GM19372 (cell line): Measurements from ENCODE around the gene UROC1.

Experiments
- ATAC-seq: cut with Tn5 transposase; IDR thresholded peaks from one replicate; pipeline ENCODE4 v1.9.1; 2021; ENCODE audit warnings: mild to moderate bottlenecking, low read depth, moderate library complexity; ENCODE audit not compliant: unreplicated experiment

UROC1 gene

DNA sequence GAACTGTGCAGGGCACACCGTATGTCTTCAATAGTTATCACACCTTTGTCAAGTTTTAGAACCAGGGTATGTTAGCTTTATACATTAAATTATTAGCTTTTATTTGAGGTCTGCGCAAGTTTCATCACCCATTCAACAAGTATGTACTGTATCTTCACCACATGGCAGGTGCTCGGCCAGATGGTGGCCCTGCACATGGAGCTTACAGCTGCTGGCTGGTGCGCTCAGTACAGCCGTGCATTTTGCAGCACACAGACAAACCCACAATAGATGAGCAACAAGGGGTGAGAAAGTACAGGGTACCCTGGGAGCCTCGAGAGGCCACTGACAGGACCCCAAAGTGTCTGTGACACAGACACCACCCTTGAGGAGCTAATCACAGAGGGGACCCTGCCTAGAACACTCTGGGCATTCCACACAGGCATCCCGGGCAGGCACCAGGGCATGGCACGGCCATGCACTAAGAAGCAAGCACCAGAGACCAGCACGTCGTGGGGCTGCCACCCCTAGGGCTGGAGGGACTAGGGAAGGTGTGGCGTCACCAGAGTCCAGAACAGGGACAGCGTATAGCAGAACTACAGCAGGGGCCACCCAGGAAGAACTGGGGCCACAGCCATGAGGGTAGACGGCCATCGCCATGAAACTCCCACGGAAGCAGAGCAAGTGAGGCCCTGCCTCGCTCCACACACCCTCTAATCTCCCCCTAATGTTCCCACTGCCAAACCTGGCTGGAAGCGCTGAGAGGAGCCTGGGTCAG is 69.3 kb downstream of the UROC1 start:
- no peak for ATAC-seq

DNA sequence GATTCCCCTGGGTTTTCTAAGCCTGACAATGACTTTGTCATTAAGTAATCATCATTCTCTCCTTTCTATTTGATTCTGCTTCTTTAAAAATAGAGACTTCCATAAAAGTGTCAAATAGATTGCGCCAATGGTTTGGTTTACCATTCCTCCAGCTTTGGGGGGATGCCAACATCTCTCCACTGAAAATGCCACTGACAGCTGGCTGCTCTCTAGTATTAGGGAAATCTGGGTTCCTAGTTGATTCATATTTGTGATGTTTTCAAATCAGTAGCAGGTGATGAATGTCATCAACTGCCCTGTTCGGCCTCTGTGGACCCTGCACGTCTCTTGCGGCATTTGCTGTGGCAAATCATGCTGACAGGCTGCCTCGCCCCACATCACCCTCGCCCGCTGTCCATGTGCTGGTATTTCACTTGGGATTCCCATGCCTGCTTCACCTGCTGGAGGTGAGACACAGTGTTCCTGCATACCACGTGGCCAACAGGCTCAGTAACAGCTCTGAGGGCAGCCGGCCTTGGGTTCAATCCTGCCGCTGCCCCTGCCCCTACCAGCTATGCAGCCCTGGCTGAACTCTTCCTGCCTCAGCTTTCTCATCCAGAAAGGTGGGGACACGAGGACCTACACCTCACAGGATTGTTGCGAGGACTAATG is 70.0 kb downstream of the UROC1 start:
- no peak for ATAC-seq

DNA sequence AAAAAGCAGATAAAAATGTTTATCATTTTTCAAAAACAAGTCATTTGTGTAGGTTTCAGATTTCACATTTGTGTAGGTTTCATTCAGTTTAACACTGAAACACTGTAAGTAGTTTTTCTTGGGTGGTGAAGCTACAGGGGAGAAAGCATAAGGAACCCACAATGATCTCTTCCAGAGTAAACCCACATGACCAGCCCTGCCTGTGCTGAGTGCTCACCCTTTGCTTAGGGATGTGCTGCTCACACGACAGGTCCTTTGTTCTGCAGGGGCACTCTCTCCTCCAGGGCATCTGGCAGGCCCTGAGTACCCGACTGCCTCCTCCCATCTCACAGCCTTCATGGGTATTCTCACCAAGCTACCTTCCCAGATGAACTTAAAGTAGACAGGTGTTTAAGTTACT is 70.8 kb downstream of the UROC1 start:
- no peak for ATAC-seq

DNA sequence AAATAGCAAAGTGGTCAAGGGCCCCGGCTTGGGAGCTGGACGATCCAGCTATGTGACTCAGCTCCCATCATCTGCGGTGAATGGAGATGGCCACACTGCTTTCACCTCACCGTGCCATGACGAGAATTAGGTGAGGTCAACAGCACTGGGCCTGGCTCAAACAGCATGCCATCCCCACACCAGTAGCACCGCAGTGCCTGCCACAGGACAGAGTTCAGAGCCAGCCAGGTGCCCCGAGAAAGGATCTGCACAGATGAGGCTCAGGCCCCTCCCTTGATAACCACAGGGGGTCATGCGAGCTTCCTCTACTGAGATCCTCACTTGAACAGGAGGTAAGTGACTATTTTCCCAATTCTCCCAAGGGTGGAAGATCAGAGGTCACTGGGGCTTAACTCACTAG is 71.3 kb downstream of the UROC1 start:
- ATAC-seq: no peak

DNA sequence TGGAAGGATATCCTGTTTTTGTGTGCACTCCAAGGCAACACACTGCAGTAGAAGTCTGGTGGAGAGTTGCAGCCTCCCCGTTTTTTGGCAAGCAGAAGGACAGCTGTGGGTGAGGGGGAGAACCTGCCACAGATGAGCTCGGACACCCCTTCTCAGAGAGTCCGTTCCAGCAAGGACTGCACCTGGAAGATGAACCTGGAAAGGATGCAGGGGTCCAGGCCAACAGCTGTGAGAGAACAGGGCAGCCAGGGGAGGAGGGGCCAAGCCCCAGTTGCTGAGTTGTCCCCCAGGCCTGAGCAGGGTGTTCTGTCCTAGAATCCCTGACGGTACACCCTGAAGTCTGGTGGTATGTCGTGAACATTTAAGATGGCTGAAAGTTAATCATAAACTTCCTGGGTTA is 72.1 kb downstream of the UROC1 start:
- ATAC-seq: no peak

DNA sequence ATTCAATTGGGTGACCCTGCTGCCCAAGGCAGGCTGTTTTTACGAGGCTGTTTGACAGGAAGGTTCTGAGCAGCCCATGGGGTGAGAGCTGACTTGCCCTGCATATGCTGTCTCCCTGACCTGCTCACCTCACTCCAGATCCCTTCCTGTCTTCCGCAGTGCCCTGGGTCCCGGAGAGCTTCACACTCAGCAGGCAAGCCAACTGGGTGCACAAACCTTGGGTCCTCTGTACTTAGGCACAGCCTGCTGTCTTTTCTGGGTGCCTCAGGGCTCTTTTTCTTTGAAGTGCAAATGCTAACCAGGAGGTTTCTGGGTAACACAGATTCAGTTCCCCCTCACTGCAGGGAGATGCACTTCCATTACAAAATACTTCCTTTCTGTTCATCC is 74.7 kb downstream of the UROC1 start:
- ATAC-seq: no peak

DNA sequence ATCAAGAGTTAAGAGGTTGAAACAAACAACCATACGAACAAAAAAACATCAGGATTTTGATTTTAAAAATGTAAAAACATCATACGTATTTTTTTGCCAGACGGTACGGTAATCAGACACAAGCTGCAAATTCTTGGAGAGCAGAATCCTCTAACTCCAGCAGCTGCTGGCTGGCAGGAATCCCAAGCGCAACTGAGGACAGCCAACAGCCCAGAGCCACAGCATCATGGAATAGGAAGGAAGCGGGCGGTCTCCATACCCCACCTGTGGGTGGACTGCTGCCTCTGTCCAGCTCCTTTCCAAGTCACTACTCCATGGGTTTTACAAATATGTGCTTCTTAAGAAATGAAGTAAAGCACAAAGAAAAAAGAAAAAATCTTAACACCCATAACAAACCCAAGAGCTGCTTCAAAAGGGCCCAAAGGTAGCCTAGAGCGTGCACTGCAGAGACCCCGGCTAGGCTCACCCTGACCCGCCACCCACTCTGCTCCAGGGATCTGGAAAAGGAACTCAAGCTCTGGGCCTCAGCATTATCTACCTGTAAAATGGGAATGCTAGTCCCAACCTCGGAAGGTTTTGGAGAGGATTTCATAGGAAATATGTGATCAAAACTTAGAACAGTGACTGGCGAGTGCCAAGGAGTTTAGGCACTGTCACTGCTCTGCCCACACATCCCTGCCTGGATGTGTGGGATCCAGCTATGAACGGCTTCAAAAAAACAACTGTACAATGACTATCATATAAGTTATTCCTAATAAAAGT is 75.3 kb downstream of the UROC1 start:
- no peak for ATAC-seq

DNA sequence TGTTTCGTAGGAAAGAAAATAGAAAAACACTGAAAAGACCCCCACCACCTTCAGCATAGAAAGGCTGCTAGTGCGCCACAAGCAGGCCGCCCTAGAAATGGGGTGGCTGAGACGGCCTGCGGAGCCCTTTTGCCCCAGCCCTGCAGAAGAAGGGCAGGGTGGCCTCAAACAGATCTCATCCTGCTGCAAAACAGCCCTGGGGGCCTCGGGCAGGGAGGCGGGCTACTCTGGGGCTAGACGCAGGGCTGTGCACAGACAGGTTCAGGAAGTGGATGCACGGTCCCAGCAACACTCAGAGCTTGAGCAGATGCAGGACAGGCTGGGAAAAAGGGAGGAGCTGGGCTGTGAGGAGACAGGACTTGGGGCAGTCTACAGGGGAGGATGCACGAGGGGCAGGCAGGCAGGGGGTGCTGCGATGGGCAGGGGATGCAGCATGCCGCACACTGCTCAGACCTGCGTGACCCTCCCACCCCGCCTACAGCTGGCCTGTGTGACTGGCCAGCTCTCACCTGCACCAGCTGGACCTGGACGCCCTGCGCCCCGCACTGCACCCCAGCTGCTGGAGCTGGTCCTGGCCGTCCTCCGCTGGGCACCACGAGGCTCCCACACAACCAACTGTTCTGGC is 76.2 kb downstream of the UROC1 start:
- no peak for ATAC-seq

DNA sequence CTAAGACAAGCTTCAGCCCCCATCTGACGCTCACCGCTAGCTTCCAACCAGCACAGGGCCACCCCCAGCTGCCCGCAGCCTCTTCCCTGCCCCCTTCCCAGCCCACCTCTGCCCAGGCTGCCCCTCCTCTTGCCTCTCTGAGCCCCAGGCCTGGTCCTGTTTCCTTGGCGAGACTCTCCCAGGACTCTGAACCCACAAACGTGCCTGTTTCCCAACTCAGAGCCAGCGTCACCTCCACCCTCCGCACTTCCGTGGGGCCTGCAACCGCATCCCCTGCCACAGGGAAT is 76.9 kb downstream of the UROC1 start:
- ATAC-seq: no peak

DNA sequence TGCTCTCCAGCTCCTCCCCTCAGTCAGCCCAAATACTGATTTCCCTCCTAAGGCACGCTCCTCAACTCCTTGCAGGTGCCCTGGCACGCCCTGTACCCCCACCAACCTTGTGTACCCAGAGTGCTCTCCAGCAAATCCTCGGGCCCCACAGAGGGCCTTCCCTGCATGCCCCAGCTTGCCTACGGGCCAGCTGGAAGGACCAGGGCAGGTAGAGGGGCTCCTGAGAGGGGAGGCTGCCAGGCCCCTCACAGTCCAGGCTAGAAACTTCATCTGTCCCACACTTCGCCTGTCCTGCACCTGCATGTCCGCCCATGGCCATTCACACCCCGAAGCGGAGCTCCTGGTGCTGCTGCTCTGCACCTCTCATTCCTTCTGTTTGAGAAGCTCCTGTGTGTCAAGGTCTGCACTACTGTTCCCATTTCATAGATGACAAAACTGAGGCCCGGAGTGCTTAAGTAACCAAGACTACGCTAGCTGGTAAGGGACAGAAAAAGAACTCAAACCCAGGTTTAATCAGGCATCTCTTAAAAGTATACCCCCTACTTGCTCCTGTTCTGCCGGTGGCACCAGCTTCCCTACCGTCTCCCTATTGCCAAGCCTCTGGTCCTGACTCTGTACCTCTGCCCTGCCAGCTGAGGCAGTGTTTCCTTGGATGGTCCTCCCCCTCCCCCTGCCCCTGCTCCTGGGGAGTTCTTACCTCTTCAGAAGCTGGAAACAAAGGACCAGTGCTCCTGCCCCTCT is 77.4 kb downstream of the UROC1 start:
- no peak for ATAC-seq

DNA sequence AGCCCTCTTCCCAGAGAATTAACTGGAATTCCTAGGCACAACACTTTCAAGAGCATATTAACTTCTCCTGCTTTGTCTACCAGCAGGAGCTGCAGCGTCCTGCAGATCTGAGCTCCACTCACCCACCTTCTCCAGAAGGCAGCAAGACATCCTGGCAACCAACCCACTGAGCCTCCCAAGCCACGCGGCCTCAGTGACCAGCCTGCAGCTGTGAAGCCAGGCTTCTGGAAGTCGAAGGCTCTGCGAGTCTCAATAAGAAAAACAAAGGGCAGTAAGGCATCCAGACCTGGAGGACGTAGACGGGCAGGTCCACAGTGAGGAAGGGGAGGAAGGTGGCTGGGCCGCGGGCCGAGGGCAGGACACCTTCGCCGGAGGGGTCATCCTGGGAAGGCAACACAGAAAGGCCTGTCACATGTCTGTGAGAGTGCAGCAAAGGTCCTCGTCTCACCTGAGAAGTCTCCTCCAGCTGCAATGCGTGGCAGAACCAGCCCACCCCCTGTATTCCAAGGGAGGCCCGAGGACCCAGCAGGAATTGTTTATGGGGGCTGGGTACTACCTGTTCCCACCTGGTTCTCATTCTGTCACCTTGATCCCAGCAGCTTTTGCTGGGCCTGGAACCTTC is 78.1 kb downstream of the UROC1 start:
- no peak for ATAC-seq

DNA sequence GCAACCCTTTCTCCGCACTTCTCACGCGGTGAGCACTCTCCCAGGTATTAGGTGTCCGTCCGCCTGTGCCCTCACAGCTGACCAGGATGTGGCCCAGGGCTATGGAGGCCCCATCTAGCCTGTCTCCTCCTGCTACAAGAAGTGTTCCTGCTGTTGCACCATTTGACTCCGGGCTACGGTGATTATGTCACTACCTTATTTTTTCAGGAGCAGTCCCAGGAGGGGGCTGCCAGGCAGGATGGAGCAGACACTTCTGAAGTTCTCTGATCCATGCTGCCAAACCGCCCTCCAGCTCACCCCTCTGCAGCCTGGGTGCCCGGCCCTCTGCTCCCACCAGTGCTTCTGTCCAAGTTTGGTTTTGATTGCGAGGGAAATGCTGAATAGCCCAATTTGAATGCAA is 78.8 kb downstream of the UROC1 start:
- ATAC-seq: no peak

DNA sequence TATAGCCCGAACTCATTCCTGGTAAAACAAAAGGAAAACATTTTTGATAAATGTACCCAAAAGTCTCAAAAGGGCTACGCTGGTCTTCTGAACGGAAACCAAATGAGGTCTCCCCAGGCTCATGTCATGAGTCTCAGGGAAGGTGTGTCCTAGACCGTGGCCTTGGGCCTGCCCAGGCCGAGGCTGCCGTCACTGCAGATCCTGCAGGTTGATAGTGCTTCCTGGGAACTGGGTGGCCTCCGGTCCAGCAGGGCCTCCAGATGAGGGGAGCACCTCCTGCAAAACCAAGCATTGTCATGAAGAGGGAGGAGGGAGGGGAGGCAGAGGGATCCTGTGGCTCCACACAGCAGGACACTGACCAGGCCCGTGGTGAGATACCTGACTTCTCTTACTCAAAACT is 79.4 kb downstream of the UROC1 start:
- ATAC-seq: no peak

DNA sequence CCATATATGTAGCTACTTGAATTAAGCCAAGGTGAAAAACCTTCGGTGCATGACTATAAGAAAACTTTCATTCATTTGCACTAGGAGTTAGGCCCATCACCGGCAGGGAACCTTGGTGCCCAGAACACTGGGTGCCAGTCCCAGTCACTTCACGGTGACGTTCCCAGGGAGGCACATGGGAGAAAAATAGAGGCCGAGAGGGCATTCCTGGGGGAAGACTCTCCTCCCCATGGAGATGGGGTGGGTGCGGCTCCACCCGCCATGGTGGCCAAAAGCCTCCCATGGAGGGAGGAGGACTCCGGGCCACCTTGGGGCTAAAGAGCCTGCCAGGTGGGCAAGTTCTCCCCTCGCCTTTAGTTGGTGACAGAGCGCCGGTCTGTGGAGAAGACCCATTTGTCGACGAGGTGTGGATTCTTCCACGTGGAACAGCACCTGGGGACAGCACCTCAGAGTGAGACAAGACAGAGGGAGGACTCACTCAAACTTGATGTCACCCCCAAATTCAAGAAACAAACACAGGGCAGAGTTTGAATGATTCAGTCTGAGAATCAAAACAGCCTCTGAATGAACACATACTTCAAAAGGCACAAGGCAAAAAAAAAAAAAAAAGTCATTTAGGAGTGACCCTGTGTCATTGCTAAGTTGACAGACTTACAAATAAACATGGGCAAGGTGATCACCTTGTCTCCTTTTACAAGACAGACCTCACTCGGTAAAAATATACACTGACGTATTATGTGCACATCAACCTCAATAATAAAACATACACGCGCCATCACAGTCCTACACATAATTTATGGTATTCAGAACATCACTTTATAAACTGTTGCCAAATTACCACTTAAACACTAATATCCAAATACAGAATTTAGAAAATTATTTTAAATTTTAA is 80.5 kb downstream of the UROC1 start:
- no peak for ATAC-seq

DNA sequence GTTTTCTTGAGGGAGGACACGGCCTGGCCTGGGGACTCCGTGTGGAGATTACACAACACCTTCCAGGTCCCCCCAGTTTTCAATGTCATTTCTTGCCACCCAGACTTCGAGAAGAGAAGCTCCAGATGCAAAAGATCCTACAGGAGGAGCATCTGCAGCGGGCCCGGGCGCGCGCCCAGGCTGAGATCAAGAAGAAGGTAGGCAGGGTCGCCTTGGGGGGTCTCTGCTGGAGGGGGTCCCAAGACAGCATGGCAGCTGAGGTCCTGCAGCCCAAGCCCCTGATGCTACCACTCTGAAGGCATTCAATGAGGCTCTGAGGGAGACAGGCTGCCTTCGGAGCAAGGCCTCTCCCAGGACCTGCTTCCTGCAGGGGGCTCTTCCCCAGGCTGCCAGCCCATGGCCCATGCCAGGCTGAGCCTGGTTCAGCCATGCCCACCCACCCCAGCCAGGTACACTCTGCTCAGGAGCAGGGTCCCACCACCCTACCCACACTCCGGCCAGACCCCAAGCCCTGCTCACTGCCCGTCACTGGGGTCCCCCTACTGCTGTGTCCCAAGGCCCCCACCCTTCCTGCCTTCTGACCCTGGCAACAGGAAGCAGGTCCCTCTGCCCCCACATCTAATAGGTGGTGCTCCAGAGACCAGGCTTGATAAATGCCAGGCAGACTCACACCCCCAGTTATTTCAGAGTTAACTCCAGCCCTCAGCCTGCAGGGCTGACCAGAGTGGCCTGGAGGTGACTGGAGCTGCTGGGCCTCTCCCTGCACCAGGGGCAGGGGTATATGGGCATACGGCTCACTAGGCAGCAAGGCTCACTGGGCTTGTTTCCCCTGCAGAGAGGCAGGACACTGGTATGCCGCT is 81.9 kb downstream of the UROC1 start:
- ATAC-seq: no peak

DNA sequence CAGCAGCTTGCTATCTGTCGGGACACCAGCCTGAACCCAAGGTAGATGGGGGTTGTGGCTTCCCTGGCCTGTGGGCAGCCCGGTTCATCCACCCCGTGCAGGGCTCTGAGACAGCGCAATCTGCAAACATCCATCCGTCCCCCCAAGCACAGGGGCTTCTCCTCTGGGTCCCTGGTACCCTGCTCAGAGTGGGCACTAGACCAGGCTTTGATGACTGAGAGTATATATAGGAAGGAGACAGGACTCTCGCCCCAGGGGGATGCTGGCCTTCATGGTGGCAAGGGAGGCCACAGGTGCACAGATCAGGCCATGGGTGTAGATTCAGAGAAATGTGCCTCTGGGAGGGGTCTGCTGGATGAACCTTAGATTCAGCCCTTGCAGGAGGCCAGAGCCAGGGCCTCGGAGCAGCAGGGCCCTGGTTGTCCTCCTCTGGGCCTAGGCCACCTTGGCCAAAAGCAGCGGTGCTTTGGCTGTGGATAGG is 82.6 kb downstream of the UROC1 start:
- no peak for ATAC-seq

DNA sequence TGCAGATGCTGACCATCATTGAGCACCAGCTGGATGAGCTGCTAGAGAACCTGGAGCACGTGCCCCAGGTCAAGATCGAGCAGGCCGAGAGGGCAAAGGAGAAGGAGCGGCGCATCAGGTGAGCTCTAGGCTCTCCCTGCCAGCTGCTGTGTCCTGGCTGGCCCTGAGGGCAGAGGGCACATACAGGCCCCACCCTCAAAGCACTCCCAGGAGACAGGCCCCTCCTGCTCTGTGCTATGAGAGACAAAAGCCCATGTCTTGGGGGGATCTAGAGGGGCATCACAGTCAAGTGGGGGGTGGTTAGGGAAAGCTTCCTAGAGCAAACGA is 83.3 kb downstream of the UROC1 start:
- no peak for ATAC-seq

DNA sequence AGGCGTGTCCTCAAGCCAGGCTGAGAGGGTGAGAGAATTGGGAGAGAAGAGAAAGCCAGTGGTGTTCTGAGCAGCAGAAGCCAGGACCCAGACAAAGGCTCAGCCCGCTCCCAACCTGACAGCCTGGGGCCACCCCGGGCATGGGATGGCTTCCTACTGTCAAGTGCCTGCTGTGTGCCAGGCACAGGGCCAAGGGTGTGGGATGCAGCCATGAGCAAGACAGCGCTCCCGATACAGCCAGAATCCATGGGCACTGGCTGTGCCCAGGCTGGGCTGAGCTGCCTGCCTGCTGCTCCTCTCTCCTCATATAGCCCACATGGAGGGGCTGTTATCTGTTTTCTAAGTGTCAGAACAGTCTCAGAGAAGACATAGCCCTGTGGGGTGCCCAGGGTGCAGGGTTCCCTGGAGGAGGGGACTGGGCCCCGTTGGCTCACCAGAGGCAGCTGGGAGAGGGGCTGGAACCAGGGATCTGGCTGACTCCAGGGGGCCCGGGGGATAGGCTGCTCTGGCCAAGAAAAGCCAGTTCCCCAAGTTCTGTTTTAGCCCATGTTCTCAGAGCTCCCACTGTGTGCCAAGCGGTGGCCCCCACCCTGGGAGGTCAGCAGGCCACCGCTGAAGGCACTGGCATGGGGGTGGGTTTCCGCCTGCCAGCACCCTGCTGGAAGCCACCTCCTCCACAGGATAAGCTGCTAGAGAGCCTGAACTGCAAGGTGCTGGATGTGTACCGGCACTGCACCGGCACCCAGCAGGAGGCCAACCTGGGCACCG is 83.9 kb downstream of the UROC1 start:
- no peak for ATAC-seq
